ENCODE measurements around the gene DEK. TPM values are rescaled to one million over a fixed set of nuclear protein-coding genes. Genes with fewer than 3 reads are reported as not detected.
"Not testable (repeated sequence)": the region's sequence is repeated elsewhere in the genome, so short reads cannot be mapped to it uniquely, and the experiment has no call there.

DEK gene, protein sequence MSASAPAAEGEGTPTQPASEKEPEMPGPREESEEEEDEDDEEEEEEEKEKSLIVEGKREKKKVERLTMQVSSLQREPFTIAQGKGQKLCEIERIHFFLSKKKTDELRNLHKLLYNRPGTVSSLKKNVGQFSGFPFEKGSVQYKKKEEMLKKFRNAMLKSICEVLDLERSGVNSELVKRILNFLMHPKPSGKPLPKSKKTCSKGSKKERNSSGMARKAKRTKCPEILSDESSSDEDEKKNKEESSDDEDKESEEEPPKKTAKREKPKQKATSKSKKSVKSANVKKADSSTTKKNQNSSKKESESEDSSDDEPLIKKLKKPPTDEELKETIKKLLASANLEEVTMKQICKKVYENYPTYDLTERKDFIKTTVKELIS
- total RNA-seq (2021) (192 and 260 TPM in 2 replicates), Bru-seq, nascent RNA (percentile 99 among the genes with signal in this experiment), BruChase-seq, experiment 1, labeled RNA remaining after a 2-hour chase (percentile 97 among the genes with signal in this experiment), BruChase-seq, experiment 2, labeled RNA remaining after a 6-hour chase (percentile 98 among the genes with signal in this experiment)
- long read RNA-seq, transcript DEK-202 (11 exons, 3,427 nt), result major isoform, 411 of 607 reads
- long read RNA-seq, partial matches to known transcripts, result 76 of 607 reads
- long read RNA-seq, other reads (novel, unspliced or antisense), result 119 of 607 reads

DNA sequence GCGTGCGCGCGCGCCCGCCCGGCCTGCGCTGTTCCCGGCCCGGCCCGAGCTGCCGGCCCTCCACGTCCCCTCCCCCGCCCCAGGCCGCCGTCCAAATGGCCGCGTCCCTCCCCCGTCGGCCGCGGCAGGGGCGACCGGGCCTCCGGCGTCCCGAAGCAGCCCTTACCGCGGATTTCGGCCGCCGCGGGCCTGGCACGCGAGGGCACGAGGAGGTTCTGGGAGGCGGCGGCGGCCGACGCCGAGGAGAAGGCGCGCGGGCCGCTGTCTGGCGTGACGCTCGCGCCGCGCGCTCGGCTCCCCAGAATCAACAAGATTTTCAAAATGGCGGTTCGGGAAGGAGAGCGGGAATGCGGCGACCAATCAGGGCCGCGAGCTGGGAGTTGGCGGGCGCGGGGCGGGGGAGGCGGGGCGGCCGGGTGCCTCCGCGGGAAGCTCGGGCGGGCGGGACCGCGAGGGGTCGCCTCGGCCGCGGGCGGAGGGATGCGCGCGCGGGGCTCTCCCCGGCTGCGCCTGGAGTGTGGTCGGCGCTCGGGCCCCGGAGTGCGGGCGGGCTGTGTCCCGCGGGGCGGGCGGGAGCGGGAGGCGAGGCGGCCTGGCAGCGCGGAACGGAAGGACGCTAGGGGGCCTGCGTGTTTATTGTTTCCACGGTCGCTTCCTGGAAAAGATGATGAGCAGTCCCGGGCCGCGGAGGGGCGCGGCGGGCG, at the start of gene DEK:
Gene DEK (minus strand): TSS at position 312 of the 704 bp plus-strand sequence. CDS start 543 bp downstream, outside the sequence.
- TF ChIP-seq, protein P1, sequence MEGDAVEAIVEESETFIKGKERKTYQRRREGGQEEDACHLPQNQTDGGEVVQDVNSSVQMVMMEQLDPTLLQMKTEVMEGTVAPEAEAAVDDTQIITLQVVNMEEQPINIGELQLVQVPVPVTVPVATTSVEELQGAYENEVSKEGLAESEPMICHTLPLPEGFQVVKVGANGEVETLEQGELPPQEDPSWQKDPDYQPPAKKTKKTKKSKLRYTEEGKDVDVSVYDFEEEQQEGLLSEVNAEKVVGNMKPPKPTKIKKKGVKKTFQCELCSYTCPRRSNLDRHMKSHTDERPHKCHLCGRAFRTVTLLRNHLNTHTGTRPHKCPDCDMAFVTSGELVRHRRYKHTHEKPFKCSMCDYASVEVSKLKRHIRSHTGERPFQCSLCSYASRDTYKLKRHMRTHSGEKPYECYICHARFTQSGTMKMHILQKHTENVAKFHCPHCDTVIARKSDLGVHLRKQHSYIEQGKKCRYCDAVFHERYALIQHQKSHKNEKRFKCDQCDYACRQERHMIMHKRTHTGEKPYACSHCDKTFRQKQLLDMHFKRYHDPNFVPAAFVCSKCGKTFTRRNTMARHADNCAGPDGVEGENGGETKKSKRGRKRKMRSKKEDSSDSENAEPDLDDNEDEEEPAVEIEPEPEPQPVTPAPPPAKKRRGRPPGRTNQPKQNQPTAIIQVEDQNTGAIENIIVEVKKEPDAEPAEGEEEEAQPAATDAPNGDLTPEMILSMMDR (conservative IDR thresholded peaks at IDR 0.05), result peak; percentile 53; the same call in 1 of the 2 replicates
- TF ChIP-seq EZH2 (IDR thresholded peaks at IDR 0.05; ENCODE audit: low read depth), result no peak
- intact Hi-C loops (cut with micrococcal nuclease; ENCODE audit: unreplicated experiment), result loop anchor here (1.0 to 5.0 kb wide), 6 partner anchors 42 to 240 kb away; partner anchors contain the start of genes KDM1B and TPMT
- Histone ChIP-seq H3F3A (ENCODE audit: insufficient read depth, low read depth) (peaks cover 23% of the 10 kb centered on the region; the same call in 1 of the 2 replicates), H3K27me3 (ENCODE audit: insufficient read depth, low read depth) (no peaks in the 10 kb centered on the region), H3K79me2 (ENCODE audit: low read depth) (peaks cover 47% of the 10 kb centered on the region), H3K9me3 (ENCODE audit: insufficient read depth, low read depth) (no peaks in the 10 kb centered on the region), H3K4me3 (peak within 1 kb of the TSS; percentile 97), H4K20me1 (ENCODE audit: insufficient read depth) (peaks cover 39% of the 10 kb centered on the region), H2AFZ (peak within 1 kb of the TSS; percentile 85), H3K36me3 (ENCODE audit: low read depth) (peaks cover 13% of the 10 kb centered on the region; the same call in 1 of the 2 replicates), H3K9me2 (ENCODE audit: insufficient read depth) (no peaks in the 10 kb centered on the region), H3K4me2 (peak within 1 kb of the TSS; percentile 96), H3K27ac (peak within 1 kb of the TSS; percentile 73), H3K4me1 (replicated peaks; ENCODE audit: insufficient read depth) (peaks cover 41% of the 10 kb centered on the region)
- ChIA-PET POLR2A (ENCODE audit: unreplicated experiment) (interaction anchor here (0.6 to 0.7 kb wide), 6 partner anchors 44 to 675 kb away, joined by 3 to 7 read pairs (median 4); partner anchors contain the start of gene RNF144B), CTCF (no interaction called here)
- no TSS peak for BruUV-seq (replicated peaks)
- DNase-seq, result peak; percentile 56 to 84

DNA sequence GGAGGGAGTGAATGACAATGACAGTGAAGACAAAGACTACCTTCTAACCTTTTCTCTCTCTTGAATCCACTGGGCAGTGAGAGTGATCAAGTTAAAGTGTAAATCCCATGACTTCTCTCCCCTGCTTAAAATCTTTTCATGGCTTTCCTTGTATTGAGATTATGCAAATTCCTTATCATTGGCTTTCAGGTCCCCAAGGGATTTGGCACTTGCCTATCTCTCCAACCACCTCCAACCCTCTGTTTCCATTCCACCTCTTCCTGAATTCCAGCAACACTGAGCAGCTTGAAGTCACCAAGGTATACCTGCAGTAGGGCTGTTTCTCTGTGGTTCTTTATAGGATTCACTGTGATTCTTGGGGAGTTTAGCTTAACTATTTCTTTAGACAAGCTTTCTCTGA, 48.0 kb upstream of the DEK start:
- H3K36me3 ChIP-seq (ENCODE audit: low read depth), result no peaks in the 10 kb centered on the region
- H4K20me1 ChIP-seq (ENCODE audit: insufficient read depth), result no peaks in the 10 kb centered on the region
- no peak overlapping the region for H3K27ac ChIP-seq
- no peaks in the 10 kb centered on the region for H3K27me3 ChIP-seq (ENCODE audit: insufficient read depth, low read depth)
- no peak overlapping the region for H3K4me2 ChIP-seq
- H3K4me3 ChIP-seq, result no peak overlapping the region
- no peaks in the 10 kb centered on the region; the same call in 1 of the 2 replicates for H3K9me3 ChIP-seq (ENCODE audit: insufficient read depth, low read depth)
- TF ChIP-seq EZH2 (IDR thresholded peaks at IDR 0.05; ENCODE audit: low read depth), result no peak
- TF ChIP-seq, protein P1 (conservative IDR thresholded peaks at IDR 0.05), result no peak
- H3K79me2 ChIP-seq (ENCODE audit: low read depth), result no peaks in the 10 kb centered on the region
- no TSS peak for BruUV-seq (replicated peaks)
- H3K9me2 ChIP-seq (ENCODE audit: insufficient read depth), result no peaks in the 10 kb centered on the region
- intact Hi-C loops (cut with micrococcal nuclease; ENCODE audit: unreplicated experiment), result no loop called here
- H2AFZ ChIP-seq, result no peak overlapping the region
- peaks cover 7% of the 10 kb centered on the region; the same call in 1 of the 2 replicates for H3K4me1 ChIP-seq (replicated peaks; ENCODE audit: insufficient read depth)
- POLR2A ChIA-PET (ENCODE audit: unreplicated experiment), result no interaction called here
- CTCF ChIA-PET, result no interaction called here
- no peak for DNase-seq
- H3F3A ChIP-seq (ENCODE audit: insufficient read depth, low read depth), result peaks cover 4% of the 10 kb centered on the region; the same call in 1 of the 2 replicates

DNA sequence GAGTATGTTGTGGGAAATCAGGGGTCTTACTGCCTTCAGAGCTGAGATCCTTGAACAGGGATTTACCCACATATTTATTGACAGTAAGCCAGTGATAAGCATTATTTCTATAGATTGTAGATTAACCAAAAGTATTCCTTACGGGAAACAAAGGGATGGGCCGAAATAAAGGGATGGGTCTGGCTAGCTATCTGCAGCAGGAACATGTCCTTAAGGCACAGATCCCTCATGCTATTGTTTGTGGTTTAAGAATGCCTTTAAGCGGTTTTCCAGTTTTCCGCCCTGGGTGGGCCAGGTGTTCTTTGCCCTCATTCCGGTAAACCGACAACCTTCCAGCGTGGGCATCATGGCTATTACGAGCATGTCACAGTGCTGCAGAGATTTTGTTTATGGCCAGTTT, 45.7 kb upstream of the DEK start:
- H3K4me1 ChIP-seq (replicated peaks; ENCODE audit: insufficient read depth); POLR2A ChIA-PET (ENCODE audit: unreplicated experiment); DNase-seq; H3K4me2 ChIP-seq; H3K36me3 ChIP-seq (ENCODE audit: low read depth); H3K79me2 ChIP-seq (ENCODE audit: low read depth); BruUV-seq (replicated peaks); H2AFZ ChIP-seq; H3K27me3 ChIP-seq (ENCODE audit: insufficient read depth, low read depth); H3F3A ChIP-seq (ENCODE audit: insufficient read depth, low read depth); H3K9me2 ChIP-seq (ENCODE audit: insufficient read depth); H4K20me1 ChIP-seq (ENCODE audit: insufficient read depth); CTCF ChIA-PET; H3K4me3 ChIP-seq; intact Hi-C loops (cut with micrococcal nuclease; ENCODE audit: unreplicated experiment); H3K9me3 ChIP-seq (ENCODE audit: insufficient read depth, low read depth); H3K27ac ChIP-seq: not testable (repeated sequence)

Measured in PC-9 (cell line).